Lower lobe of right lung (tissue), 2 donors: Measurements from ENCODE around the gene BMF. TPM values are rescaled to one million over a fixed set of nuclear protein-coding genes. Genes with fewer than 3 reads are reported as not detected.
"Not testable (repeated sequence)": the region's sequence is repeated elsewhere in the genome, so short reads cannot be mapped to it uniquely, and the experiment has no call there.

Experiments
- ATAC-seq, 2 donors: fragments of 200-7000 bp; cut with Tn5 transposase; one replicate each; pipeline ENCODE4 v1.9.1; 2020 to 2022; ENCODE audit warnings: mild to moderate bottlenecking in 2 of 2, moderate library complexity in 2 of 2
- DNase-seq: peaks from one replicate; pipeline ENCODE4 v3.0.0-alpha.2; 2020
- H3K27ac ChIP-seq: fragments of 200-600 bp; one replicate; pipeline ENCODE4 v1.8.0; 2022
- H3K27me3 ChIP-seq: fragments of 200-600 bp; one replicate; pipeline ENCODE4 v1.8.0; 2022; ENCODE audit warnings: low read depth
- H3K36me3 ChIP-seq: fragments of 200-600 bp; one replicate; pipeline ENCODE4 v1.8.0; 2022; ENCODE audit warnings: mild to moderate bottlenecking
- H3K4me1 ChIP-seq: fragments of 200-600 bp; one replicate; pipeline ENCODE4 v1.8.0; 2022
- H3K4me3 ChIP-seq: fragments of 200-600 bp; one replicate; pipeline ENCODE4 v1.8.0; 2022; ENCODE audit warnings: mild to moderate bottlenecking
- H3K9me3 ChIP-seq: fragments of 200-600 bp; one replicate; pipeline ENCODE4 v1.8.0; 2022
- CTCF ChIP-seq: fragments of 200-600 bp; IDR thresholded peaks from one replicate; pipeline ENCODE4 v1.8.0; 2022; ENCODE audit warnings: antibody characterized with exemption, mild to moderate bottlenecking
- intact Hi-C: fragments of 100-400 bp; cut with DNase I; formaldehyde crosslinking; loops from one replicate; pipeline ENCODE4 v1.11.0; 2022
- total RNA-seq: library from RNA; stranded (reverse); fragmentation: NEBNext Ultra II Directional; extraction: Animal tissue kit (Norgen Biotek cat#: 25700); gene quantifications from one replicate; pipeline ENCODE4 v1.2.1, GENCODE V29; 2021
- donor health status: DM: no; HTN: yes; CAD: no; lungs with severe emphysema.

BMF gene
- total RNA-seq, 1 donor from 2014 or later: 17.2 TPM

GRCh38 chr15:40075298-40076044 is 33.2 kb downstream of the BMF start:
- intact Hi-C loops: no loop called here
- no peak for DNase-seq
- H3K27ac ChIP-seq: peak overlapping the region; percentile 73

GRCh38 chr15:40074656-40075055 is 34.0 kb downstream of the BMF start:
- intact Hi-C loops, DNase-seq, H3K9me3 ChIP-seq, H3K27ac ChIP-seq, H3K27me3 ChIP-seq, H3K36me3 ChIP-seq, ATAC-seq, H3K4me3 ChIP-seq: not testable (repeated sequence)
- H3K4me1 ChIP-seq: peaks cover 27% of the 10 kb centered on the region

More at GRCh38 chr15:40075298-40076044, 33.2 kb downstream of the BMF start:
- H3K36me3 ChIP-seq: no peaks in the 10 kb centered on the region
- peak; percentile 43 to 60 for ATAC-seq
- H3K4me3 ChIP-seq: no peak overlapping the region
- TF ChIP-seq CTCF: no peak
- no peaks in the 10 kb centered on the region for H3K9me3 ChIP-seq
- no peaks in the 10 kb centered on the region for H3K27me3 ChIP-seq
- peaks cover 23% of the 10 kb centered on the region for H3K4me1 ChIP-seq

- H3K27ac ChIP-seq, intact Hi-C loops, DNase-seq, H3K27me3 ChIP-seq, H3K9me3 ChIP-seq, H3K36me3 ChIP-seq, ATAC-seq, H3K4me3 ChIP-seq: not testable (repeated sequence)
- peaks cover 35% of the 10 kb centered on the region for H3K4me1 ChIP-seq
These were observed 34.8 kb downstream of the BMF start for GRCh38 chr15:40073716-40074490.

- DNase-seq (no peak), ATAC-seq (no peak)
- no peaks in the 10 kb centered on the region for H3K27me3 ChIP-seq
- peak overlapping the region; percentile 16 for H3K4me3 ChIP-seq
- H3K9me3 ChIP-seq: no peaks in the 10 kb centered on the region
- no peaks in the 10 kb centered on the region for H3K36me3 ChIP-seq
- TF ChIP-seq CTCF: no peak
- peaks cover 50% of the 10 kb centered on the region for H3K4me1 ChIP-seq
- H3K27ac ChIP-seq: no peak overlapping the region
- intact Hi-C loops: no loop called here
These were observed 36.3 kb downstream of the BMF start for GRCh38 chr15:40072216-40072990.

- Histone ChIP-seq H3K27me3 (no peaks in the 10 kb centered on the region), H3K27ac (no peak overlapping the region), H3K4me3 (no peak overlapping the region), H3K9me3 (no peaks in the 10 kb centered on the region), H3K36me3 (no peaks in the 10 kb centered on the region), H3K4me1 (peaks cover 50% of the 10 kb centered on the region)
- DNase-seq: no peak
- ATAC-seq: no peak
- TF ChIP-seq CTCF: no peak
- intact Hi-C loops: no loop called here
These were observed 38.0 kb downstream of the BMF start for GRCh38 chr15:40070608-40071218.

GRCh38 chr15:40070166-40070557 is 38.5 kb downstream of the BMF start:
- peak overlapping the region; percentile 80 for H3K27ac ChIP-seq
- no peak for ATAC-seq
- DNase-seq: no peak
- H3K4me3 ChIP-seq: no peak overlapping the region
- H3K27me3 ChIP-seq: no peaks in the 10 kb centered on the region
- intact Hi-C loops: no loop called here
- no peaks in the 10 kb centered on the region for H3K9me3 ChIP-seq
- H3K36me3 ChIP-seq: no peaks in the 10 kb centered on the region
- no peak for TF ChIP-seq CTCF
- H3K4me1 ChIP-seq: peaks cover 44% of the 10 kb centered on the region
